ENCODE measurements around the gene INPP5A.
"Not testable (repeated sequence)": the region's sequence is repeated elsewhere in the genome, so short reads cannot be mapped to it uniquely, and the experiment has no call there.

INPP5A gene

GRCh38 chr10:132790934-132791829, 253.6 kb downstream of the INPP5A start:
- no peak for DNase-seq

GRCh38 chr10:132792099-132792498, 254.5 kb downstream of the INPP5A start:
- DNase-seq: not testable (repeated sequence)

- DNase-seq: no peak
Observed at GRCh38 chr10:132792796-132793195, 255.2 kb downstream of the INPP5A start.

DNA sequence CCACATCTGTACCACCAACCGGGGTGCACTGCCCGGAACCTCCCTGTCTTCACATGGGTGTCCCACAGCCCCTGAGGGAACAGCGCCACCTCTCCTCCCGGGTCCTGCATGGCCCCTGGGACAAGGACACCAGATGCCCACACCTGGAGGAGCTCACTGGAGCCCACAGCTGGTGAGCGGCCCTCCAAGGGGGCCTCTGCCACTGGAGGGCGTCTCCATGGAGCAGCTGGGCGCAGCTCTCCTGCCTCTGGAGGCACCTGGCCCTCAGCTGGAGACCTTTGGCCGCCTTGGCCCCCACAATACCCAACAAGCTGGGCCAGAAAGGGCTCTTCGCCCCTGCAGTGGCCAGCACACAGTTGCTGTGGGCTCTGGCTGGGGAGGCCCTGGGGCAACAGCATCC, 255.6 kb downstream of the INPP5A start:
- DNase-seq: no peak

DNA sequence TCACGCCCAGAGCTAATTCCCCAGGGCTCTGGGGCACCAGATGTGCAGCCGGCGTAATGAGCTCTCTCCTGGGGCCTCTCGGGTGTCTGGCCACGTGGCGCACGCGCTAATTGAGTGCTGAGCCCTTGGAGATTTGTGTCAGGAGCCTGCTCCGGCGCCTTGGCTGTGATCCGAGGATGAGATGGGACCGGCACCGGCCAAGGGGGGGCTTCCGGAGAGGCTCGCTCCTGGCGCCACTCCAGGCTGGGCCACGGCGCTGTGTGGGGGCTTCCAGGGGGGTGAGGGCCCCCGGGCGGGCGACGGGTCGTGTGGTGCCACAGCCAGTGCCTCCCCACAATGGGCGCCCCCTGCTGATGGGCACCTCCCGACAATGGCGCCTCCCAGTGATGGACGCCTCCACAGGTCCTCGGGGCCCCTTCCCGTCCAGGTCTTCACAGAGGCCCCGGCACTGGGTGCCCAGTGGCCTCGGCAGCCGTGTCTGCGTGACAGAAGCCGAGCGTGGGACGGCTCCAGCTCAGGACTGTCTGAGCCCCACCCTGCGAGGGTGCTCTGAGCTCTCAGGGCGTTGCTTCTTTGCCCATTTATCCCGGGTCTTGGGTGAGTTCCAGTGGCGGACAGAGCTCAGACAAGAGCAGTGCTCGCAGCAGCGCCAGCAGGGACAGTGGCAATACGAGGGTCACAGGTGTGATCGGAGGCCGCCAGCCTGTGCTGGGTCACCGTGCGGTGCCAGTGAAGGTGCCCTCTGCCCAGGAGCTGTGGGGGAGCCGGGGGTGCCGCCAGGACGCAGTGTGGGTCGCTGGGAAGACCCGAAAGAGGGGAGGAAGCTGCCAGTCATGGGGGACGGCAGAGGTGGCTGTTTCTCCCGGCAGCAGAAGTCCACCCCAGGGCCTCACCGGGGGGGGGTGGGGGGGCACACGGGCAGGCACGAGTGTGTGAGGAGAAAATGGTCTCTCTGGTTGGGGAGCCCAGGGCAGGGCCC, 256.6 kb downstream of the INPP5A start:
- DNase-seq: no peak

DNA sequence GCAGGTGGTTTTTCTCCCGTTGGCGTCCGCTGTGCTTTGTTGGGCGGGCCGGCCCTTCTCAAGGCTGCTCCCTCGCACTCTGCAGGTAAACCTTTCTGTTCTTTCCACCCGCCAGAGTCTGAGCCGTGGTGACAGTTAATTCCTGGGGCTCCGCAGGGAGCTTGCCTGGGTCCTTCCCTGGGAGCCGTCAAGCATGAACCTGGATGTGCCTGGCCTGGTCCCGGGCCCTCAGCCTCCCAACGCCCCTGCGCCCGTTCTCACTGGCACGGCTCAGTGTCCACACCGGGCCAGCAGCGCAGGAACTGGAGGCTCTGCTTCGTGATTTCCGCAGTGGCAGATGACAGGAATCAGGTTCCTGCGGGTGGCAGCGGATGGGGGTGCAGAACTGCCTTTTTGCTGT, 259.3 kb downstream of the INPP5A start:
- no peak for DNase-seq

DNA sequence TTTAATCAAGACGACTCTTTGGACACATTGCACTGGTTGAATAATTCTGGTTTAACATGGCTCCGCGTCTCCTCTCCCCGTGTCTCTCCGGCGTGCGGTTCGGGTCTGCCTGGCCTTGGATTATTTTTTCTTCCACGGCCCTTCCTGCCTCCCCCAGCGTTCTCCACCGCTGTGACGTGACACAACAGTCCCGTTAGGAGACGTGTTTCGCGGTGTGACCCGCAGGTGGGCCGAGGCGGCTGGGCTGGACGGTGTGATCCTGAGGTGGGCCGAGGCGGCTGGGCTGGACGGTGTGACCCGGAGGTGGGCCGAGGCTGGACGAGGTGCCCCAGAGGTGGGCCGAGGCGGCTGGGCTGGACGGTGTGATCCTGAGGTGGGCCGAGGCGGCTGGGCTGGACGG, 260.4 kb downstream of the INPP5A start:
- not testable (repeated sequence) for DNase-seq

DNA sequence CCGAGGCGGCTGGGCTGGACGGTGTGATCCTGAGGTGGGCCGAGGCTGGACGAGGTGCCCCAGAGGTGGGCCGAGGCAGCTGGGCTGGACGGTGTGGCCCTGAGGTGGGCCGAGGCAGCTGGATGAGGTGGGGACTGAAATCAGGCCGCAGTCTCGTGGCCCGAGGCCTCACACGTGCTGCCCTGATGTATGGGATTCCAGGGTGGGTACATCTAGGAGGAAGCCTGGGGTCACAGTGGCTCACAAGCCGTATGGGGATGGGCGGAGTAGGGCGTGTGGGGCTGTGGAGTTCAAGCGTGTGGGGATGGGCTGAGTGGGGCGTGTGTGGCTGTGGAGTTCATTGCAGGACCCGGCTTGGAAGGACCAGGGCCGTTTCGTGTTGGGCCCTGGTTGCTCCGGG, 260.8 kb downstream of the INPP5A start:
- DNase-seq: no peak

DNA sequence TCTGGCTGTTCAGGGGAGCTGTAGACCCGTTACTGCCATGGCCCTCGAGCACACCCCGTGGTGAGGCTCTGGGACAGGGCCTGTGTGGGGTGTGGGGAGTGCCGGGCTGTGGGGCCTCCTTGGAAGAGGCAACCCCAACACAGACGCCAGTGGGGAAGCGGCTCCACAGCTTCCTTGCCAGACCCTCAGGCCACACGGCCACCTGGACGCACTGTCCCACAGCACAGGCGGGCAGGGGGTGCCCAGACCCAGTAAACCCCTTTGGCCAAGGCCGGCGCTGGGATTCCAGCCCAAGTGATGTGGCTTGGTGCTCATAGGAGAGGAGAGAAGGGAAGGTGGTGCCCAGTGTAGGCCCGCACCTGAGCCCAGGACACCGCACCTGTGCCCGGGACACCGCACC, 261.3 kb downstream of the INPP5A start:
- no peak for DNase-seq

- DNase-seq: no peak
Observed at GRCh38 chr10:132799865-132800264, 262.3 kb downstream of the INPP5A start.

- no peak for DNase-seq
Observed at GRCh38 chr10:132802048-132802447, 264.5 kb downstream of the INPP5A start.

DNA sequence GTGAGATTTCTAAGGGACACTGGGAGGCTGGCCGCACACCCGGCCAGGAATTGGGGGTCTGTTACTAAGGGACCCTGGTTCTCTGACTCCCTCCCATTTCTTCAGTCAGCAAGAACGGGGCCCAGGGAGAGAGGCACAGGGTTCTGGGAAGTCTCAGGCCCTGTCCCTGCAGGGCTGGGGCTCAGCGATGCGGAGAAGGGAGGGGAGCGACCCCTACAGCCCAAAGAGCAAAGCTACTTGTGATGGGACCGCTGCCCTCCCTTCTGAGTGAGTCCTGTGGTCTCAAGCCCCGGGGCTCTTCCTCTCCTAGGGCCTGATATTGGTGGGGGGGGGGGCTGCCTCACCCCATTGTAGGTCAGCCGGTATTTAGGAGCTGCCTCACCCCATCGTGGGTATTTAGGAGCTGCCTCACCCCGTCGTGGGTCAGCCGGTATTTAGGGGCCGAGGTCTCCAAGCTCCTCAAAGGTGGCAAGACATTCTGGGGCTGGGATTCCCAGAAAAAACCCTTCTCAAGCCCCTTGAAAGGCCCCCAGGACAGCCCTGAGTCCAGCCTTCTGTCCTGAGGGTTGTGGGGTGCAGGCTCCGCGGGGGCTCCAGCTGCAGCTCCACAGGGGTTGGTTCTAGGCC, 265.2 kb downstream of the INPP5A start:
- no peak for DNase-seq

DNA sequence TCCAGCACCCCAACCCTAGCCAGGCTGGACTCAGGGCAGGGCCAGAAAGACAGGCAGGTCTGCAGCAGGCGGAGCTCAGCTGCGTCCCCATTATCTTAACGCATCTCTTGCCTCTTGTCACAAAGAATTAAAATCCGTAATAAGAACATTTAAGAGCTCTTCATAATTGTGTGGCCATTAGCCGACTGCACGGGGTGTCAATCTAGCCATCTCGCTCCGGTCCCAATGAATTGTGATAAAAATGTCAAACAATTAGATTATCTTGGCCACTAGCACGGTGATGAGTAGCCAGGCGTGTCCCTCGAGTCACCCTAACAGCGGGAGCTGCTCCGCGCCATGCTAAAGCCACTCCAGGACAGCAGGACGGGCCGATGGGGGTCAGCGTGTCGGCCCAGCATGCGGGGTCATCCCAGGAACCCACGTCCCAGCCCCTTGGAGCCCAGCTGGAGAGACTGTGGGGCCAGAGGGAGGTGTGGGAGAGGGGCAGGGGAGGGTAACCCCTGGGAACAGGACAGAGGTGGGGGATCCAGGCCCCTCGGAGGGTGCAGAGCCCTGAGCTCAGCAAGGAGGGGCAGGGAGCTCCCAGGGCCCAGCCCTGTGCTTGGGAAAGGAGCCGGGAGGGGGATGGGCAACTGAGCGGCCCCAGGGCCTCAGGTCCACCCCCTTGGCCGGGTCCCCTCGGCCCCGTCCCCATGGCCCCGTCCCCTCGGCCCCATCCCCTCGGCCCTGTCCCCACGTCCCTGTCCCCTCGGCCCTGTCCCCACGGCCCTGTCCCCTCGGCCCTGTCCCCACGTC, 266.0 kb downstream of the INPP5A start:
- DNase-seq: no peak

GRCh38 chr10:132804287-132804686, 266.7 kb downstream of the INPP5A start:
- DNase-seq: no peak

DNA sequence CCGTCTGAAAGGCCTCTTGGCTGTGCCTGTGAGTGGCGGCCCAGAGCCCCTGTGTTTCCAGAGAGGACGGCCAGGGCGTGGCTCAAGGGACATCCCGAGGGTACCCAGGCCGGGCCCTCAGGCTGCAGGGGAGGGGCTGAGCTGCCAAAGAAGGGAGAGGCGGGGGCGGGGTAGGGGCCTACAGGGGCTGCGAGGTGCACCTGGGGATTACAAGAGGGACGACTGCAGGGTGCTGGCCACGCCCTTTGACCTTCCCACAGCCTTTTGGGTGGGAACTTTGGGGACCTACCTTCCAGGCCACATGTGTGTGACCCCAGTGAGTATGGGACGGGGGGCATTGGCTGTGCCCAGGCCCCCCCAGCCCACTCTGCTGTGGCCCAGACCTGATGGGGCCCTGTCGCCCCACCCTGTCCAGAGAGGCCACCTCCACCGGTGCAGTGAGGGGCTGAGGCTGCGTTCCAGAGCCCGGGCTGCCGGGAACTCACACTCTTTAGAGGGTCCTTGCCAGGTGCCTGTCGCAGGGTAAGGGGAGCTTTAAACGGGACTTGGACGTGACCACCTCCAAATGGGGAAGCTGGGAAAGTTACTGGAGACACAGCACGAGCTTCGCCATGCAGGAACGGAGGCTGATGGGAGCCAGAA, 267.3 kb downstream of the INPP5A start:
- no peak for DNase-seq

DNA sequence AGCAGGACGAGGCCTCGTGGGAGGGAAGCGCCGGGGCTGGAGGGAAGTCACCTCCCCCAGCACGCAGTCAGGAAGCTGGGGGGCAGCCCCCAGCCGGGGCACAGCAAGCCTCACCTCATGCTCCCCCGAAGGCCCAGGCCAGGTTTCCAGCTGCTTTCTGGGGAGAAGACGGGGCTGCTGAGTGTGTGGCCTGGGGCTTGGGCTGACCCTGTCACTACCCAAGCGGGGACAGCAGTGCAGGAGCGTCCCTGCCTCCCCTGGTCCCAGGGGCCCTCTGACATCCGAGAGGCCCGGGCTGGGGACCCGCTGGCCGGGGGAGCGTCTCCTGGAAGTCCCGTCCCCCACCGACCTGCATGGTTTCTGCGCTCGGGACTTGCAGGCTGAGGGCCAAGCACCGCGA, 268.0 kb downstream of the INPP5A start:
- DNase-seq: no peak

DNA sequence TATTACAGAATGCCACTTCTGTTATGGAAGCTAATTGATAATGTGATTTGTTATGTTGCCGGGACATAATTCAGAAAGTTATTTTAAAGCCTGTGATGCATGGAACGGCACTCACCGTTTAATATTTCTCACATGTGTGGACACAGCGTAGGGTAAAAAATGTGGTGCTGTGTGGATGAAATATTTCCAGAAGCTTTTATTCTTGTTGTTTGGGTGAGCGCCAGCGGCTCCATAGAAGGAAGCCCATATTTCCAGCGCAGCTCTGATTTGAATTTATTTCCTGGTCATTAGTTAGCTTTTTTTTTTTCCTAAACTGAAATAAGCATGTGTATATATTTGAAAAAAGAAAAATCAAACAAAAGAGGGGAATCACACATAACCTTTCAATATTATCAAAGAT, 268.5 kb downstream of the INPP5A start:
- DNase-seq: no peak

GRCh38 chr10:132806561-132807003, 269.0 kb downstream of the INPP5A start:
- DNase-seq: no peak

- DNase-seq: no peak
Observed at GRCh38 chr10:132807621-132808049, 270.0 kb downstream of the INPP5A start.

GRCh38 chr10:132808383-132809231, 271.0 kb downstream of the INPP5A start:
- DNase-seq: no peak

All from islet precursor cell (in vitro differentiated cells).